Smooth muscle cell (in vitro differentiated cells): ENCODE results near the gene CCDC149. TPM values are rescaled to one million over a fixed set of nuclear protein-coding genes. Genes with fewer than 3 reads are reported as not detected.

Source experiments
- DNase-seq: peaks from one replicate; lab custom pipeline; 2025; ENCODE audit not compliant: unreplicated experiment; lab: John Stamatoyannopoulos, UW
- H2AFZ ChIP-seq: fragments of 200-600 bp; sonication (generic); 2 replicates; pipeline ENCODE4 v1.6.0; 2016; ENCODE audit warnings: antibody characterized with exemption, low read depth, mild to moderate bottlenecking
- H3F3A ChIP-seq: fragments of 200-600 bp; sonication (generic); 2 replicates; pipeline ENCODE4 v1.6.0; 2017; ENCODE audit warnings: antibody characterized with exemption, low read depth
- H3K27ac ChIP-seq: fragments of 200-600 bp; sonication (generic); 2 replicates; pipeline ENCODE4 v1.5.1; 2016; ENCODE audit warnings: low read depth, mild to moderate bottlenecking
- H3K27me3 ChIP-seq: fragments of 200-600 bp; sonication (generic); 2 replicates; pipeline ENCODE4 v1.6.1; 2016; ENCODE audit warnings: low read depth, mild to moderate bottlenecking
- H3K36me3 ChIP-seq: fragments of 200-600 bp; sonication (generic); 2 replicates; pipeline ENCODE4 v1.5.1; 2016; ENCODE audit warnings: low read depth
- H3K4me1 ChIP-seq: fragments of 200-600 bp; sonication (generic); 2 replicates; pipeline ENCODE4 v1.5.1; 2016; ENCODE audit warnings: low read depth
- H3K4me2 ChIP-seq: fragments of 200-600 bp; sonication (generic); 2 replicates; pipeline ENCODE4 v1.6.0; 2016; ENCODE audit warnings: mild to moderate bottlenecking
- H3K4me3 ChIP-seq: fragments of 200-600 bp; sonication (generic); 2 replicates; pipeline ENCODE4 v1.5.1; 2016; ENCODE audit warnings: mild to moderate bottlenecking
- H3K79me2 ChIP-seq: fragments of 200-600 bp; sonication (generic); 2 replicates; pipeline ENCODE4 v1.6.0; 2016; ENCODE audit warnings: low read depth, mild to moderate bottlenecking
- H3K9ac ChIP-seq: fragments of 200-600 bp; sonication (generic); 2 replicates; pipeline ENCODE4 v1.6.0; 2016; ENCODE audit warnings: low read depth
- H3K9me3 ChIP-seq: fragments of 200-600 bp; sonication (generic); replicated peaks from 2 replicates; pipeline ENCODE4 v1.5.1; 2016; ENCODE audit warnings: low read depth
- H4K20me1 ChIP-seq: fragments of 200-600 bp; sonication (generic); 2 replicates; pipeline ENCODE4 v1.6.0; 2016; ENCODE audit warnings: low read depth
- WGBS: methylation state at CpG from one replicate; pipeline ENCODE4 v1.1.7; 2016; ENCODE audit warnings: low lambda C conversion rate; 5-methylcytosine and 5-hydroxymethylcytosine counted together
- polyA plus RNA-seq: library from polyadenylated mRNA; unstranded; fragments of >200 nt; fragmentation: Nextera tagmentation; extraction: Ambion mirVana; gene quantifications from 2 replicates; pipeline ENCODE4 v1.2.1, GENCODE V29; 2016
- total RNA-seq: library from RNA; depleted of rRNA; stranded (reverse); fragments of >200 nt; gene quantifications from 2 replicates; pipeline ENCODE4 v1.2.3, GENCODE V29; 2014
- TF ChIP-seq, protein P1 (sequence below): fragments of 200-600 bp; sonication (generic); IDR thresholded peaks from 2 replicates; pipeline ENCODE4 v1.5.1; 2017; ENCODE audit warnings: borderline replicate concordance, mild to moderate bottlenecking, antibody characterized with exemption; ENCODE audit not compliant: insufficient read depth, poor library complexity, severe bottlenecking

CCDC149 gene
- total and polyA plus RNA-seq, 2 experiments from 2014 or later: 5.5 to 10.7 TPM

DNA sequence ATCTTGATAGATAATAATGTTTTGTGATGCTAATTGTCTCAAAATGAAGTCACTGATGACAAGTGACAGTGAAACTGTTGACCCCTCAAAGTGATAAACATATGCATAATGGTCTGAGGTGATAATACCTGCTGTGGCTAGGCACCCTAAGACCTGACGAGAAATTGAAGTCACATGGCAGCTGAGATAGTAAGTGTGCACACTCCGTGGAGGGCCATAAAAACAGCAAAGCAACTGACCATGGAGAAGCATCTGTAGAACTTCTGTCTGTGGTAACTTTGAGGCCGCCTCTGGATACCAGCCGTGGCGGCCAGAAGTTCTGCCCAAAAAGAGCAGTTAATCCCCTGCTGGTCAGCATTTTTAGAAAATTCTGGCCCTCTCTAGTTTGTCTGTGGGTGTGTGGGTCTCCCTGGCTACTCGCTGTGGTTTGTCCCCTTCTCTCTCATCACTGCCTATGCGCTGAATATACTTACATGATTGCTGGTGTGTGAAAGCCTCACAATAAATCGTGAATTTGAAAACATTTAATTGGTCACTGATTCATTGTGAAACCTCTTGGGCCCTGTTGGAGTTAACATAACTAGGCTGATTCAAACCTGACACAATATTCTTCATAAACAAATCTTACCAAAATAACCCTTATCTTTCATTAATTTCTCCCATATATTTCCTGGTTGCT, 50.6 kb downstream of the CCDC149 start:
- Histone ChIP-seq H3K79me2 (no peaks in the 10 kb centered on the region), H4K20me1 (no peaks in the 10 kb centered on the region), H3K27me3 (no peaks in the 10 kb centered on the region), H3K36me3 (peaks cover 6% of the 10 kb centered on the region), H3K4me2 (no peak overlapping the region), H3K9me3 (no peaks in the 10 kb centered on the region), H3K9ac (no peak overlapping the region), H3K27ac (no peak overlapping the region), H2AFZ (no peak overlapping the region), H3K4me3 (no peak overlapping the region), H3K4me1 (no peaks in the 10 kb centered on the region), H3F3A (no peaks in the 10 kb centered on the region)
- no peak for DNase-seq
- TF ChIP-seq, protein P1, sequence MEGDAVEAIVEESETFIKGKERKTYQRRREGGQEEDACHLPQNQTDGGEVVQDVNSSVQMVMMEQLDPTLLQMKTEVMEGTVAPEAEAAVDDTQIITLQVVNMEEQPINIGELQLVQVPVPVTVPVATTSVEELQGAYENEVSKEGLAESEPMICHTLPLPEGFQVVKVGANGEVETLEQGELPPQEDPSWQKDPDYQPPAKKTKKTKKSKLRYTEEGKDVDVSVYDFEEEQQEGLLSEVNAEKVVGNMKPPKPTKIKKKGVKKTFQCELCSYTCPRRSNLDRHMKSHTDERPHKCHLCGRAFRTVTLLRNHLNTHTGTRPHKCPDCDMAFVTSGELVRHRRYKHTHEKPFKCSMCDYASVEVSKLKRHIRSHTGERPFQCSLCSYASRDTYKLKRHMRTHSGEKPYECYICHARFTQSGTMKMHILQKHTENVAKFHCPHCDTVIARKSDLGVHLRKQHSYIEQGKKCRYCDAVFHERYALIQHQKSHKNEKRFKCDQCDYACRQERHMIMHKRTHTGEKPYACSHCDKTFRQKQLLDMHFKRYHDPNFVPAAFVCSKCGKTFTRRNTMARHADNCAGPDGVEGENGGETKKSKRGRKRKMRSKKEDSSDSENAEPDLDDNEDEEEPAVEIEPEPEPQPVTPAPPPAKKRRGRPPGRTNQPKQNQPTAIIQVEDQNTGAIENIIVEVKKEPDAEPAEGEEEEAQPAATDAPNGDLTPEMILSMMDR: no peak
- WGBS: 83% methylated on average over 8 of the region's 8 CpGs

DNA sequence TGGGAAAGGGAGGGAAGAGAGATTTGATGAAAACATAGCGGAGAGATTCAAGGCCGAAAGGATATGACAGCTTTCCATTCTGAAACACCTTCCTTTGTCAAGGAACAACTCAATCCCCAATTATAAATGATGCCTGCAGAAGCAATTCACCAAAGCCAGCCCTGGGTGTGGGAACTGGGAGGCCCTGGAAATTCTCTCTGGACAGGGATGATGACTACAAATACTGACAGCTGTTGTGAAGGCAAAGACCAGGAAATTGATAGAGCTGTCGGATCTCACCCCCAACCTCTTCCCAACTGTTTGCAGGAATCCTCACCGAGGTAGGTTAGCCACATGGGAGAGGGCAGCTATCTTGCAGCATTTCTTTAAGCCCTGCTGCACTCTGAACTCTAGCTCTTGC, 54.3 kb downstream of the CCDC149 start:
- no peak overlapping the region for H3K27ac ChIP-seq
- no peak overlapping the region for H2AFZ ChIP-seq
- WGBS: 75% methylated on average over 4 of the region's 4 CpGs
- H3K4me3 ChIP-seq: no peak overlapping the region
- no peak for DNase-seq
- no peaks in the 10 kb centered on the region for H3K36me3 ChIP-seq
- no peak overlapping the region for H3K4me2 ChIP-seq
- H3K27me3 ChIP-seq: no peaks in the 10 kb centered on the region
- H4K20me1 ChIP-seq: no peaks in the 10 kb centered on the region
- H3K79me2 ChIP-seq: no peaks in the 10 kb centered on the region
- H3K9me3 ChIP-seq: no peaks in the 10 kb centered on the region
- TF ChIP-seq, protein P1: no peak
- no peaks in the 10 kb centered on the region for H3K4me1 ChIP-seq
- no peaks in the 10 kb centered on the region for H3F3A ChIP-seq
- no peak overlapping the region for H3K9ac ChIP-seq

DNA sequence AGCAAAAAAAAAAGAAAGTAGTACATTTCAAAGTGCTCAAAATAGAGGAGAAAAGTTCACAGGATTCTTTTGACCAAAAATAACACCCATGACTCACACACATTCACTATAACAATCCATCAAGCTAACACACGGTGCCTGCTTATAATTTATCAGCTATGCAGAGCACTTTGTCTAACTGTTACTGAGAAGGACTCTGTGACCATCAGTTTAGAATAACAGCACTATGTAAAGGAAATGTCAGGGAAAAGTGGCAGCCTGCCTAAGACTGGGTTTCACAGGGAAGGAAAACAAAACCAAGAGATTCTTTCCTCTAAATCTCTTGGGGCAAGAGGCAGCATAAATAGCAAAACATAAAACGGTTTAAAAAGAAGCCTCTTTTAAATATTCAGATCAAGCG, 54.8 kb downstream of the CCDC149 start:
- Histone ChIP-seq H3K9me3 (no peaks in the 10 kb centered on the region), H3F3A (no peaks in the 10 kb centered on the region), H3K9ac (no peak overlapping the region), H3K4me3 (no peak overlapping the region), H3K27ac (no peak overlapping the region), H3K4me2 (no peak overlapping the region), H2AFZ (no peak overlapping the region), H3K27me3 (no peaks in the 10 kb centered on the region), H3K79me2 (no peaks in the 10 kb centered on the region), H3K36me3 (no peaks in the 10 kb centered on the region), H3K4me1 (no peaks in the 10 kb centered on the region), H4K20me1 (no peaks in the 10 kb centered on the region)
- TF ChIP-seq, protein P1: no peak
- WGBS: 57% methylated on average over 3 of the region's 3 CpGs
- no peak for DNase-seq

DNA sequence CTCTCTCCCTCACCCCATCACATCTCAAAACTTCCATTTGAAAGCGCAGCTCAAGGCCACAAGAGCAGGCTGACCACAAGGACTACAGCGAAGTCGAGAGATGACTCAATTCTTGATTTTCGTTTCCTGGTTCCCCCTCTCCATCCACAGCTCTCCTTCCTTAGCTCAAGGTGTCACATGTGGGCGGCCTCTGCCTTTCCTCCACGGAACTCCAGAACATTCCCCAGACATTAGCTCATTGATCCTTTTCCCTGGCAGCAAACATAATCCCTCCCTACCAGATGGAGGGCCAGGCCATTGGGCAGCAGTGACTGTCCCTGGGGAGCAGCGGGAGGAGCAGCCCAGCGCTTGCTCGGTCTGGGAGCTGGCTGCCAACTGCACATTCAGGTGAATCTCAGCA, 56.3 kb downstream of the CCDC149 start:
- Histone ChIP-seq H3K4me3 (no peak overlapping the region), H3F3A (no peaks in the 10 kb centered on the region), H3K79me2 (no peaks in the 10 kb centered on the region), H3K9me3 (no peaks in the 10 kb centered on the region), H3K36me3 (no peaks in the 10 kb centered on the region), H2AFZ (no peak overlapping the region), H3K4me2 (no peak overlapping the region), H3K27me3 (no peaks in the 10 kb centered on the region), H4K20me1 (no peaks in the 10 kb centered on the region), H3K4me1 (no peaks in the 10 kb centered on the region), H3K9ac (no peak overlapping the region), H3K27ac (no peak overlapping the region)
- DNase-seq: no peak
- TF ChIP-seq, protein P1: no peak
- WGBS: 68% methylated on average over 9 of the region's 9 CpGs
